Chondrocyte (in vitro differentiated cells): ENCODE data around the gene LRRC1. TPM values are rescaled to one million over a fixed set of nuclear protein-coding genes. Genes with fewer than 3 reads are reported as not detected.

Experiments used
- DNase-seq: peaks from one replicate; pipeline ENCODE4 v3.0.0; 2021; ENCODE audit warnings: mixed read lengths, low spot score
- H3K27ac Mint-ChIP-seq: one replicate; pipeline ENCODE4 v1.8.0; 2021; ENCODE audit warnings: mild to moderate bottlenecking, moderate library complexity, mixed read lengths; ENCODE audit not compliant: unreplicated experiment
- H3K27me3 Mint-ChIP-seq: 2 replicates; pipeline ENCODE4 v1.8.0; 2021; ENCODE audit warnings: low read depth, mixed read lengths
- H3K36me3 Mint-ChIP-seq: 2 replicates; pipeline ENCODE4 v1.8.0; 2021; ENCODE audit warnings: low read depth, mixed read lengths
- H3K4me1 Mint-ChIP-seq: 2 replicates; pipeline ENCODE4 v1.8.0; 2021; ENCODE audit warnings: low read depth, mild to moderate bottlenecking, mixed read lengths
- H3K4me3 Mint-ChIP-seq: one replicate; pipeline ENCODE4 v1.8.0; 2021; ENCODE audit warnings: mild to moderate bottlenecking, moderate library complexity, mixed read lengths; ENCODE audit not compliant: unreplicated experiment
- H3K9me3 Mint-ChIP-seq: 2 replicates; pipeline ENCODE4 v1.8.0; 2021; ENCODE audit warnings: low read depth, mixed read lengths
- CTCF ChIP-seq: fragments of 200-600 bp; sonication (generic); IDR thresholded peaks from 2 replicates; pipeline ENCODE4 v1.5.0; 2021; ENCODE audit warnings: antibody characterized with exemption, mild to moderate bottlenecking, moderate library complexity
- total RNA-seq: library from RNA; stranded (reverse); gene quantifications from 3 replicates; pipeline ENCODE4 v1.2.1, GENCODE V29; 2021

The LRRC1 gene
- total RNA-seq, 1 donor from 2014 or later = 10.4 TPM

- H3K36me3 Mint-ChIP-seq = peaks cover 16% of the 10 kb centered on the region
- H3K9me3 Mint-ChIP-seq = peaks cover 34% of the 10 kb centered on the region
- DNase-seq = no peak
- H3K4me1 Mint-ChIP-seq = peaks cover 24% of the 10 kb centered on the region
- H3K27me3 Mint-ChIP-seq = no peaks in the 10 kb centered on the region
- no peak overlapping the region for H3K27ac Mint-ChIP-seq
- TF ChIP-seq CTCF = no peak
- no peak overlapping the region for H3K4me3 Mint-ChIP-seq
These were observed 151.1 kb downstream of the LRRC1 start for GRCh38 chr6:53945765-53946407.

GRCh38 chr6:53947780-53948179 lies 153.0 kb downstream of the LRRC1 start:
- Mint-ChIP-seq H3K27ac (no peak overlapping the region), H3K9me3 (peaks cover 40% of the 10 kb centered on the region), H3K27me3 (no peaks in the 10 kb centered on the region), H3K36me3 (peaks cover 16% of the 10 kb centered on the region), H3K4me3 (no peak overlapping the region), H3K4me1 (peaks cover 19% of the 10 kb centered on the region)
- no peak for TF ChIP-seq CTCF
- no peak for DNase-seq

- Mint-ChIP-seq H3K27me3 (no peaks in the 10 kb centered on the region), H3K4me1 (peaks cover 2% of the 10 kb centered on the region), H3K27ac (no peak overlapping the region), H3K9me3 (peaks cover 40% of the 10 kb centered on the region), H3K36me3 (peaks cover 16% of the 10 kb centered on the region), H3K4me3 (no peak overlapping the region)
- no peak for TF ChIP-seq CTCF
- no peak for DNase-seq
These were observed 156.6 kb downstream of the LRRC1 start for GRCh38 chr6:53951383-53951782.

- H3K36me3 Mint-ChIP-seq = no peaks in the 10 kb centered on the region
- no peak for DNase-seq
These were observed 161.4 kb downstream of the LRRC1 start for GRCh38 chr6:53956068-53956711.

GRCh38 chr6:53956804-53957203 lies 162.0 kb downstream of the LRRC1 start:
- Mint-ChIP-seq H3K9me3 (no peaks in the 10 kb centered on the region), H3K4me1 (peaks cover 12% of the 10 kb centered on the region), H3K27me3 (no peaks in the 10 kb centered on the region), H3K36me3 (no peaks in the 10 kb centered on the region), H3K27ac (no peak overlapping the region), H3K4me3 (no peak overlapping the region)
- DNase-seq = no peak
- TF ChIP-seq CTCF = no peak

More at GRCh38 chr6:53956068-53956711, 161.4 kb downstream of the LRRC1 start:
- Mint-ChIP-seq H3K9me3 (peaks cover 4% of the 10 kb centered on the region), H3K4me3 (no peak overlapping the region), H3K27ac (no peak overlapping the region), H3K27me3 (no peaks in the 10 kb centered on the region), H3K4me1 (peaks cover 9% of the 10 kb centered on the region)
- TF ChIP-seq CTCF = peak; percentile 87
